H1 (cell line): Measurements from ENCODE around the gene FAM120A. TPM values are rescaled to one million over a fixed set of nuclear protein-coding genes. Genes with fewer than 3 reads are reported as not detected.

ENCODE experiments used
- ZNF274 ChIP-seq: IDR thresholded peaks from 2 replicates; pipeline ENCODE4 v1.7.0; 2012; ENCODE audit warnings: low read length, borderline replicate concordance; ENCODE audit errors: extremely low read depth
- polyA plus RNA-seq, 7 experiments: library from polyadenylated mRNA; depleted of rRNA in 3 of 7; stranded (reverse) in 5 of 7; unstranded in 2 of 7; fragments of >200 nt in 5 of 7; fragments of 200-250 nt in 2 of 7; gene quantifications; 1 replicate in 5 of 7; 2 replicates in 1 of 7; 4 replicates in 1 of 7; pipeline versions ENCODE4 v1.2.1 to v1.2.3, GENCODE V29; 2011 to 2013; ENCODE audit warnings: missing spikeins in 2 of 7, mixed read lengths in 2 of 7
- total RNA-seq: library from RNA; stranded (reverse); fragmentation: NEBNext Ultra II Directional; extraction: Animal tissue kit (Norgen Biotek cat#: 25700); gene quantifications from 2 replicates; pipeline ENCODE4 v1.2.1, GENCODE V29; 2021

FAM120A gene
- total and polyA plus RNA-seq, 2 of the 8 experiments (the other 6 are each of a cell fraction or from before 2014, with no cell fraction given), result 24.9 to 54.7 TPM

DNA sequence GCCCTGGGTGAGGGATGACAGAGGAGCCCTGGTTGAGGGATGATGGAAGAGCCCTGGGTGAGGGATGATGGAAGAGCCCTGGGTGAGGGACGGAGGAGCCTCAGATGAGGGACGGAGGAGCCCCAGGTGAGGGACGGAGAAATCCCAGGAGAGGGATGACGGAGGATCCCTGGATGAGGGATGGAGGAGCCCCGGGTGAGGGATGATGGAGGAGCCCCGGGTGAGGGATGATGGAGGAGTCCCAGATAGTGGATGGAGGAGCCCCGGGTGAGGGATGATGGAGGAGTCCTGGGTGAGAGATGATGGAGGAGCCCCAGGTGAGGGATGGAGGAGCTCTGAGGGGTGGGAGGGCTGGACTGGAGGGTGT, 135.8 kb downstream of the FAM120A start (continued):
- no peak for TF ChIP-seq ZNF274
